T-helper 17 cell (primary cell): Measurements from ENCODE around the gene TTYH2. TPM values are rescaled to one million over a fixed set of nuclear protein-coding genes. Genes with fewer than 3 reads are reported as not detected.
A peak's percentile ranks its signal among the peaks of the same experiment; 100 is the strongest.
"Not testable (repeated sequence)": the region's sequence is repeated elsewhere in the genome, so short reads cannot be mapped to it uniquely, and the experiment has no call there.

ENCODE experiments used
- ATAC-seq: fragments of 150-1000 bp; cut with Tn5 transposase; 2 replicates; pipeline ENCODE4 v1.10.0; 2021; ENCODE audit warnings: mild to moderate bottlenecking, moderate library complexity
- DNase-seq, 3 donors: peaks; one replicate each; pipeline versions ENCODE4 v3.0.0 to v3.0.0-alpha.2; 2020 to 2021
- H3K9me3 ChIP-seq: one replicate; pipeline ENCODE4 v1.7.0; 2013; ENCODE audit warnings: low read length, mild to moderate bottlenecking; ENCODE audit not compliant: control insufficient read depth, poor library complexity, severe bottlenecking
- H3K27ac Mint-ChIP-seq: one replicate; pipeline ENCODE4 v1.8.0; 2022; ENCODE audit warnings: mild to moderate bottlenecking, moderate library complexity, mixed read lengths
- H3K27me3 Mint-ChIP-seq: one replicate; pipeline ENCODE4 v1.8.0; 2022; ENCODE audit warnings: mixed read lengths
- H3K36me3 Mint-ChIP-seq: one replicate; pipeline ENCODE4 v1.8.0; 2022; ENCODE audit warnings: low read depth, mixed read lengths
- H3K4me1 Mint-ChIP-seq: one replicate; pipeline ENCODE4 v1.8.0; 2022; ENCODE audit warnings: mild to moderate bottlenecking, mixed read lengths
- H3K4me3 Mint-ChIP-seq: one replicate; pipeline ENCODE4 v1.8.0; 2022; ENCODE audit warnings: mild to moderate bottlenecking, moderate library complexity, mixed read lengths
- total RNA-seq, 4 donors: library from RNA in 2 of 4; stranded (reverse) in 2 of 4; gene quantifications; one replicate each; pipeline ENCODE4 v1.2.3 and lab custom pipeline; 2022 to 2026

Gene TTYH2
- total RNA-seq, 2 donors from 2014 or later, result 19.8 to 23.2 TPM

GRCh38 chr17:74183411-74183810 lies 30.0 kb upstream of the TTYH2 start:
- Mint-ChIP-seq H3K36me3 (no peaks in the 10 kb centered on the region), H3K4me1 (no peaks in the 10 kb centered on the region), H3K27me3 (peaks cover 72% of the 10 kb centered on the region), H3K27ac (peak overlapping the region; percentile 8), H3K4me3 (peak overlapping the region; percentile 52)
- DNase-seq (no peak), ATAC-seq (no peak)
- H3K9me3 ChIP-seq, result no peaks in the 10 kb centered on the region

- no peaks in the 10 kb centered on the region for H3K4me1 Mint-ChIP-seq
- ATAC-seq (no peak), DNase-seq (no peak)
- peaks cover 56% of the 10 kb centered on the region for H3K27me3 Mint-ChIP-seq
- H3K4me3 Mint-ChIP-seq, result no peak overlapping the region
- no peaks in the 10 kb centered on the region for H3K36me3 Mint-ChIP-seq
- no peaks in the 10 kb centered on the region for H3K9me3 ChIP-seq
- no peak overlapping the region for H3K27ac Mint-ChIP-seq
Observed at GRCh38 chr17:74185571-74186185, 27.7 kb upstream of the TTYH2 start.

GRCh38 chr17:74186498-74186897 lies 26.9 kb upstream of the TTYH2 start:
- DNase-seq (no peak), ATAC-seq (no peak)
- H3K36me3 Mint-ChIP-seq, result no peaks in the 10 kb centered on the region
- peaks cover 47% of the 10 kb centered on the region for H3K27me3 Mint-ChIP-seq
- H3K4me1 Mint-ChIP-seq, result no peaks in the 10 kb centered on the region
- no peak overlapping the region for H3K4me3 Mint-ChIP-seq
- H3K27ac Mint-ChIP-seq, result no peak overlapping the region
- no peaks in the 10 kb centered on the region for H3K9me3 ChIP-seq

DNA sequence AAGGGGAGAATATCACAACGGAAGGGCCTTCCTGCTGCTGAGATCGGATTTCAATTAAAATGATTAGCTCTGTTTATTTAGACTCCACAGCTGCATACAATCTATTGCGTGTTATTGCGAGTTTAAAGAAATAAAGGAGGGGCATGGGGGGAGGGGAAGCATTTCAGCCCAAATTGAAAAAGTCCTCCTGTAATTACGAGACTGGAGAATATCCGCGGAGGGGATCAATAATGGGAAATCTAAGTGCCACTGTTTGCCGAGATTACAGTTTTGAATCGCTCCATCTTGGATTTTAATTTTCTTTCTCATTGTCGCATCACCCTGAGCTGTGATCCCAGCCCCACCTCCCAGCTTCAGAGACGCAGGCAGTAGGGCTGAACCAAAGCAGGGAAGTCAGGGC lies 25.6 kb upstream of the TTYH2 start:
- H3K9me3 ChIP-seq, result no peaks in the 10 kb centered on the region
- Mint-ChIP-seq H3K36me3 (no peaks in the 10 kb centered on the region), H3K4me3 (no peak overlapping the region), H3K4me1 (no peaks in the 10 kb centered on the region), H3K27ac (no peak overlapping the region), H3K27me3 (peaks cover 43% of the 10 kb centered on the region)
- DNase-seq, result no peak
- ATAC-seq, result no peak

- H3K9me3 ChIP-seq, ATAC-seq, DNase-seq, H3K27ac Mint-ChIP-seq, H3K4me1 Mint-ChIP-seq, H3K36me3 Mint-ChIP-seq, H3K4me3 Mint-ChIP-seq: not testable (repeated sequence)
- peaks cover 45% of the 10 kb centered on the region for H3K27me3 Mint-ChIP-seq
Observed at GRCh38 chr17:74188687-74189086, 24.7 kb upstream of the TTYH2 start.

GRCh38 chr17:74190154-74190553 lies 23.2 kb upstream of the TTYH2 start:
- ATAC-seq (peak; percentile 82), DNase-seq (no peak)

GRCh38 chr17:74190807-74191406 lies 22.5 kb upstream of the TTYH2 start:
- no peak for DNase-seq
- Mint-ChIP-seq H3K36me3 (no peaks in the 10 kb centered on the region), H3K27ac (no peak overlapping the region)

More at GRCh38 chr17:74190154-74190553, 23.2 kb upstream of the TTYH2 start:
- Mint-ChIP-seq H3K4me1 (peaks cover 3% of the 10 kb centered on the region), H3K4me3 (no peak overlapping the region), H3K27ac (no peak overlapping the region), H3K36me3 (no peaks in the 10 kb centered on the region), H3K27me3 (peaks cover 49% of the 10 kb centered on the region)
- no peaks in the 10 kb centered on the region for H3K9me3 ChIP-seq

GRCh38 chr17:74192950-74193781 lies 20.2 kb upstream of the TTYH2 start:
- no peak overlapping the region for H3K27ac Mint-ChIP-seq
- no peak overlapping the region for H3K4me3 Mint-ChIP-seq
- DNase-seq, result no peak
- H3K27me3 Mint-ChIP-seq, result peaks cover 49% of the 10 kb centered on the region
- H3K4me1 Mint-ChIP-seq, result peaks cover 3% of the 10 kb centered on the region
- no peaks in the 10 kb centered on the region for H3K36me3 Mint-ChIP-seq
- H3K9me3 ChIP-seq, result no peaks in the 10 kb centered on the region
- ATAC-seq, result no peak

More at GRCh38 chr17:74190807-74191406, 22.5 kb upstream of the TTYH2 start:
- H3K4me1 Mint-ChIP-seq, result peaks cover 3% of the 10 kb centered on the region
- no peak overlapping the region for H3K4me3 Mint-ChIP-seq
- no peak for ATAC-seq
- H3K9me3 ChIP-seq, result no peaks in the 10 kb centered on the region
- H3K27me3 Mint-ChIP-seq, result peaks cover 49% of the 10 kb centered on the region

GRCh38 chr17:74194682-74195081 lies 18.7 kb upstream of the TTYH2 start:
- Mint-ChIP-seq H3K27ac (no peak overlapping the region), H3K4me1 (peaks cover 4% of the 10 kb centered on the region), H3K27me3 (peaks cover 54% of the 10 kb centered on the region), H3K36me3 (no peaks in the 10 kb centered on the region), H3K4me3 (no peak overlapping the region)
- DNase-seq, result no peak
- no peak for ATAC-seq
- H3K9me3 ChIP-seq, result no peaks in the 10 kb centered on the region

GRCh38 chr17:74196541-74197317 lies 16.6 kb upstream of the TTYH2 start:
- Mint-ChIP-seq H3K4me1 (peaks cover 6% of the 10 kb centered on the region), H3K27ac (no peak overlapping the region), H3K27me3 (peaks cover 66% of the 10 kb centered on the region), H3K4me3 (no peak overlapping the region), H3K36me3 (no peaks in the 10 kb centered on the region)
- DNase-seq (no peak), ATAC-seq (no peak)
- no peaks in the 10 kb centered on the region for H3K9me3 ChIP-seq

DNA sequence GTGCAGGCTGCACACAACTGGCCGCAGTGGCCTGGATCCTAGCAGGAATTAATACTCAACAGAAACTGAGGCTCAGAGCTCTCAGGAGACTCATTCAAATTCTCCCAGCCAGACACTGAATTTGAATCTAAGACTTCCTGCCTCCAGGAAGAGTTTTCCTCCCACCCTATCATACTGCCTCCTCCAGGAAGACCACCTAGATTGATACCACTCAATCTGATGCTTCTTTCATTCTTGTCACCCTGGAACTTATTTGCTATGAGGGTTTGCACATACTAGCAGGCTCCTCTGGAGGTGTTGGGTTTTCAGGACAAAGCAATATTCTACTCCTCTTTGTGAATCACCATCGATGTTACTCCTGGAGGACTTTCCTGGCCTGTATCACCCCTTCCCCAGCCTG lies 15.6 kb upstream of the TTYH2 start:
- ATAC-seq, result no peak
- DNase-seq, result no peak
- Mint-ChIP-seq H3K4me3 (no peak overlapping the region), H3K27ac (no peak overlapping the region), H3K4me1 (peaks cover 6% of the 10 kb centered on the region), H3K27me3 (peaks cover 70% of the 10 kb centered on the region), H3K36me3 (no peaks in the 10 kb centered on the region)
- no peaks in the 10 kb centered on the region for H3K9me3 ChIP-seq

GRCh38 chr17:74198694-74199093 lies 14.7 kb upstream of the TTYH2 start:
- H3K9me3 ChIP-seq, result no peaks in the 10 kb centered on the region
- H3K27ac Mint-ChIP-seq, result no peak overlapping the region
- no peak for DNase-seq
- no peak for ATAC-seq
- peaks cover 14% of the 10 kb centered on the region for H3K4me1 Mint-ChIP-seq
- H3K27me3 Mint-ChIP-seq, result peaks cover 62% of the 10 kb centered on the region
- H3K4me3 Mint-ChIP-seq, result no peak overlapping the region
- H3K36me3 Mint-ChIP-seq, result peaks cover 3% of the 10 kb centered on the region
